ENCODE data around the gene C11orf68. TPM values are rescaled to one million over a fixed set of nuclear protein-coding genes. Genes with fewer than 3 reads are reported as not detected.
A peak's percentile ranks its signal among the peaks of the same experiment; 100 is the strongest.

C11orf68 gene
- total RNA-seq, 1 experiment from 2014 or later = 69.1 TPM

DNA sequence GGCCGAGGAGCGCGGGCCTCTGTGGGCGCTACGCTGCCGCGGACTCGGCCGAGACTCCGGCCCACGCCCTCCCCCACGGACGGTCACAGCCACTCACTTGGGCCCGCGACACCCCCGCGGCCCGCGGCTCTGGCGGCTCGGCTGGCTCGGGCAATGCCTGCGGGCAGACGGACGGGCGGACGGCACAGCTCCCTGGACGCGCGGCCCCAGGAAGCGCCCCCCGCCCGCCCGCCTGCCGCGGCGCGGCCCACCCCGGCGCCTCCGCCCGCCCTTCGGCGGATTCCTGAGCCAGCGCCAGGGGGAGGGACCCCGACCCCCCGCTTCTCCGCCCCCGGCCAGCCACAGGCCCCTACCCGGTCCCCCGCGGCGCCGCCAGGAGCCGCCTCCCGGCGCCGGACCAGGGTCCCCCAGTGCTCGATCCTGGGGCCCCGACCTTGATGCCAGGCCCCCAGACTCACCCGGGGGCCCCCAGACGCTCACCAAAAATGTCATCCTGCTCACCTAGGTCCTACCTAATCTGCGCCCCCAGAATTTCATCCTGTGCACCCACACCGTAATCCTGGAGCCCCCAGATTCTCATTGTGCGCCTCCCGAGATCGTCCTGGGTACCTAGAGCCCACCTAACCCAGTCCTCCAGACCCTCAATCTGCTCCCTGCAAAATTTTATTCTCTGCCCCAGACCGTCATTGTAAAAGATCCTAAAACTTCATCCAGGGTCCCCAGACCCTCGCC, 46.1 kb downstream of the C11orf68 start, which contains the start of gene EFEMP2:
Gene EFEMP2, minus strand, starts transcription at position 215 of the 732 bp plus-strand sequence. CDS start 446 bp downstream, outside the sequence.
- no peak for DNase-seq (ENCODE audit: low read depth)

DNA sequence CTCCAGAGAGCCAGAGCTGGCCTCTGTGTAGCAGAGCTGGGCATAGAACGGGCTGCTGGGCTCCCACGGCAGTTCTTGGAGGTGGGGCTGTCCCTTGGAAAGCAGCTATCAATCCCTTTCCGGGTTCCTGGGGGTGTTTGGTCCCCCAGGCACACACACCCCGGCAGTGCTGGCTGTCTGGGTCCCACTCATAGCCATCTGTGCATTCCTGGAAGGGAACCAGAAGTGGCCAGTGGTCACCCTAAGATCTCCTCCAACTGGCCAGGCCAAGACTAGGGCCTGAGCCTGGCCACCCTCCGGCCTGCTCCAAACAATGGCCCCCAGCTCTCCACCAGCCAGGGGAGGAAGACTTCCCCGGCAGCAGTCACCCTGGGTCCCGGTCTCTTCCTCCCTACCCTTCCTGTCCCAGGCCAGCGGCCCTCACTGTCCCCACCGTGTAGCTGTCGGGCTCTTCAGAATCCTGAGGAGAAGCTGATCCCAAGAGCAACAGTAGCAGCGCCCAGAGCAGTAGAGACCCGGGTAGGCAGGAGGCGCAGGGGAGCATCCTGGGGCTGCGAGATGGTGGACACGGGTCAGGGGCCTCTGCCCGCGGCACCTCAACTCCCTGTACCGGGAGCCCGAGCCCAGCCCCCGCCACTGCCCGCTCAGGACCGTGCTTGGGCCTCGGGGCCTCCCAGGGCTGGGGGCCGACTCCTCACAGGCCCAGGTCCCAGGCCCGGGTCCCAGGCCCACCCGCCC, 46.9 kb downstream of the C11orf68 start:
- DNase-seq (ENCODE audit: low read depth) = peak; percentile 57

DNA sequence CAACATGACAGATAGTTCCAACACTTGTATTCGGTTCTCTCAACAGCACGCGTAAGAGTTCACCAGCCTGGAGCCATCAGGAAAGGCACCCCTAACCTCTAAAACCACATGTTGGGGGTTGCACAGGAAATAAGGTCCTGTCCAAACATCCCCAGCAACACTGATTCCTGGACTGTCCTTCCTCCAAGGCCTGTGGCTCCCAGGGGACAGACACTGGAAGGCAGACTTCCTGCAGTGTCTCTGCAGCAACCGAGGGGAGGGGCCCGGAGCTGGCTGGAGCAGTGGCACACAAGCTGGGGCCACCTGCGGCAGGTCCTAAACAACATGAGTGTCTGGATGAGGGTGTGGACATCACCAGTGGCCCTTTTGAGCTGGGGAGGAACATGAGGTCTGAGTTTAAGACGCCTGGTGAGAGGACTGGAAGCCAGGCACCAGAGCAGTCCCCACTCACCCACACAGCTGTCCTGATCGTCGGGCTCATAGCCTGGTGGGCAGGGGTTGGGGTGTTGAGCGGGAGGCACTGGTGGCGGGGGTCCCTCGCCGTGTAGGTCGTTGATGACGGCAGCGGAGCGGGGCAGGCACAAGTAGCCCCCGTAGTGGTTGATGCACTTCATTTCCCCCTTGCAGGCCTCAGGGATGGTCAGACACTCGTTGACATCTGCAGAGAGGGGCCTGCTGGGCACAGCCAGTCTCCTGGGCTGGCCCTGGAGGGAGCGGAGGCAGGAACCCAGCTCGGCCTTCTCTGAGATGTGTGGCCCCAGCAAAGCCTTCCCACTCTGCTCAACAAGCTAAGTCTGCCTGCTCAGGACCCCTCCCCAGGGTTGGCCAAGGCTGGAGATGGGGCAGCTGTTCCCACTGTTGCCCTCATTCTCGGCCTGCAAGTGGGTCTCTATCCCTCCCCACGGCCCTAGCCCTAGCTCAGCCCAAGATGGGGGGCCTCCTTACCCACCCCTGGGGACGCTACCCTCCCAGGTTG, 47.9 kb downstream of the C11orf68 start:
- DNase-seq (ENCODE audit: low read depth) = no peak

DNA sequence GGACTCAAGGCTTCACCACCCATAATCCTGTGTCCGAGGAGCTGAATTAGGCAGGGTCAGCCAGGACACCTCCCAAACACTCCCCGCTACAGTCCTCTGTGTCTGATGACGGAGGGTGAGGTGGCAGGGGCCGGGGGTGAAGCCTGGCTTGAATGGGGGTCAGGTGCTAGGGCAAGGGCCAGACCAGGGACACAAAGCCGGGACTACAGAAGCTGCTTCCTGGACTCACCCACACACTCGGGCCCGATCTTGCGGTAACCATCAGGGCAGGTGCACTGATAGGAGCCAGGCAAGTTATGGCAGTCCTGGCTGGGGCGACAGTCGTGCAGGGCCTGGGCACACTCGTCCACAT, 48.6 kb downstream of the C11orf68 start:
- DNase-seq (ENCODE audit: low read depth) = no peak

DNA sequence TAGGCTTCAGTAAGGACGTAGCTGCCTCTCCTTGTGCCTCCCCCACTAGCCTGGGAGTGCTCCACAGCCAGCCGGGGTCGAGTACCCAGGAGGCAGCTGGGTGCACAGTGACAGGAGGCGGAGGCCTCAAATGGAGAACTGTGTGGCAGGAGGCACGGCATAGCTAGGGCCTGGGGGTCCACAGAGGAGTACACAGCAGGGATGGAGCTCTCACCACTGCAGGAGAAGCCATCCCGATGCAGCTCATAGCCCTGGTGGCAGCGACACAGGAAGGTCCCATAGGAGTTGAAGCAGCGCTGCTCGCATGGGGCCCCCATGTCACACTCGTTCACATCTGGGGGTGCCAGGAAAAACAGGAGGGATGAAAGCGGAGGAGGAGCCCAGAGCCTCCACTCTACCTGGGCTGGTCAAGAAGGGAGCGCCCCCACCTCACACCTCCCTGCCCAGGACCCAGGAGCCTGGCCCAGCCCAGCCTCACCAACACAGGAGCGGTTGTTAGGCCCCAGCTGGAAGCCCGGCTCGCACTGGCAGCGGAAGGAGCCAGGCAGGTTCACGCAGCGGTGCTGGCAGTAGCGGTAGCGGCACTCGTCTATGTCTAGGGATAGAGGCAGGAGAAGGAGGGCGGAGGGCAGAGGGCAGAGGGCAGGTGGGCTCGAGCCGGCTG, 49.1 kb downstream of the C11orf68 start:
- DNase-seq (ENCODE audit: low read depth) = no peak

DNA sequence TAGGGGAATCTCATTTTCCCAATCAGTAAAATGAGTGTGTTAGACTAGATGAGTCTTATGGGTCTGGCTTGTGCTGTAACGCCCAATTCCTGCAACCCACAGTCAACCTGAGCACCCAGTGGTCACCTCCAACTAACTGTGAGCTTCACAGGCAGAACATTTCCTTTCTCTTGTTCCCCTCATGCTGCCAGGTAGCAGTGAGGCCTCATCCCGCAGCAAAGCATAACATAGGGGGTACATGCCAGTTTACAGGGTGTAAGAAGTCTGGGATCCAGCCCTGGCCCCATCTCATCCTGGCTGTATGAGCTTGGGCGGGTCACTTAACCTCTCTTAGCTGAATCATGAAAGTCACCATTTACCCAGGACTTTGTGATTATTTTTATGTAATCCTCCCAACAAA, 50.0 kb downstream of the C11orf68 start:
- no peak for DNase-seq (ENCODE audit: low read depth)

DNA sequence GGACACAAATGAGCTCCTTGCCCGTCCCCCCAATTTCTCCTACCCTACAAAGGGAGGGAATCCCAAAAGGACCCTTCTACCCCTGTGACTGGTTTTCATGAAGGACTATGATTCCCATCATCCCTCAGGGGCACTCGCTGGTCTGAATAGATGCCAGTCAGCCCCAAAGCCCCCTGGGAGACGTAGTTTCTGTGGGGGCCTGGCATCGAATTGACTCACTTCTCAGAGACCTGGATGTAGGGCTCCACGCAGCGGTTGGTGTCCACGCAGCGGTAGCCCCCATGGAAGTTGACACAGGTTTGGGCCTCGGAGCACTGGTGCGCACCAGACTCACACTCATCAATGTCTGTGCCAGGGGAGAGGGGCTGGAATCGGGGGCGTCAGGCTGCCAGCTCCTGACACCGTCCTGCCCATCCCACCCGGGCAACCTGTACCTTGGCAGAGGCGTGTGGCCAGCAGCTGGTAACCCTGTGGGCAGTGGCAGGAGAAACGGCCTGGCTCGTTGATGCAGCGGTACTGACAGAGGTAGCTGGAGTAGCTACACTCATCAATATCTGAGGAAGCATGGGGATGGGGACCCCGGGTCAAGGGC, 50.7 kb downstream of the C11orf68 start:
- no peak for DNase-seq (ENCODE audit: low read depth)

DNA sequence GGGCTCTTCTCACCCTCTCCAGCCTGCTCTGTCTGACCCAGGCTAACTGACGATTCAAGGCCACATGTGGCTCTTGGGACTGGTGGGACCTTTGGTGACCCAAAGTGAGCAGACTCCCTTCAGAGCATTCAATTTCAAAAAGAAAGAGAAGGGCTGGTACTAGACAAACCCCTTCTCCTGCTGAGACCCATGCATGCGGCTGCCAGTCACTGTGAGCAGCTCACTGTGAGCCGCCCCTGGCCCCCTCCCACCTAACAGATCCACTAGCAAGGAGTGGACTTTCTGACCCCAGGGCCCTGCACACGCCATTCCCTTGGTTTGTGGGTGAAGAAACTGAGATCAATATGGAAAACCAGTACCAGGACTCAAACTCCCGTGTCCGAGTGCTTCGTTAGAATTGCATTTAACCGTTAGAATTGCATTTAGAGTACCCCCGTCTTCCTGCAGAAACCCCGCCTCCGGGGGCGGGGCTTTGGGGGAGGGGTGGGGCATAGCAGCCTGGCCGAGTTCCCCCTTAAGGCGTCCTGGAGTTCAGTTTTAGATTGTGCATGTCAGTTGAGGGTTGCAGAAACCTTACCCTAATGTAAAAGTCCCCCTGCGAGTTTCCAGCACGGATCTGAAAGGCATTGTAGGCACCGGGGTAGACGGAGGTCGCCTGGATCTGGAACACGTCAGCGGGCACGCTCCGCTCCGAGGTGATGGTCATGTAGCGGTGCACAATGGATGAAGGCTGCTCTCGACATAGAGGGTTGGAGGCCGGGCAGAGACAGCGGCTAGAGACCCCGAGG, 51.4 kb downstream of the C11orf68 start:
- DNase-seq (ENCODE audit: low read depth) = no peak

Other genes with a start within 250 kb of the C11orf68 start
- gene KAT5, start 206.8 kb downstream of the C11orf68 start, total RNA-seq (2014; rRNA removed) = 43.1 and 47.6 TPM in 2 replicates
- 76.4 and 87.5 TPM in 2 replicates for gene RNASEH2C, start 198.3 kb downstream of the C11orf68 start, total RNA-seq (2014; rRNA removed)
- 12.8 and 14.1 TPM in 2 replicates for gene AP5B1, start 138.1 kb downstream of the C11orf68 start, total RNA-seq (2014; rRNA removed)
- gene OVOL1, start 132.0 kb downstream of the C11orf68 start, total RNA-seq (2014; rRNA removed) = not detected in 2 replicates
- gene SNX32, start 85.1 kb downstream of the C11orf68 start, total RNA-seq (2014; rRNA removed) = 0.45 and 0.69 TPM in 2 replicates
- gene CFL1, start 60.9 kb downstream of the C11orf68 start, total RNA-seq (2014; rRNA removed) = 1,867 and 1,951 TPM in 2 replicates
- 49.4 and 51.7 TPM in 2 replicates for gene MUS81, start 58.6 kb downstream of the C11orf68 start, total RNA-seq (2014; rRNA removed)
- gene EFEMP2, start 46.3 kb downstream of the C11orf68 start, total RNA-seq (2014; rRNA removed) = 217 and 228 TPM in 2 replicates
- 0.40 TPM in 1 of 2 replicates, not detected in the other for gene CTSW, start 39.2 kb downstream of the C11orf68 start, total RNA-seq (2014; rRNA removed)
- gene FIBP, start 30.6 kb downstream of the C11orf68 start, total RNA-seq (2014; rRNA removed) = 165 and 171 TPM in 2 replicates
- gene CCDC85B, start 28.4 kb downstream of the C11orf68 start, total RNA-seq (2014; rRNA removed) = 91.2 and 95.5 TPM in 2 replicates
- gene FOSL1, start 18.7 kb downstream of the C11orf68 start, total RNA-seq (2014; rRNA removed) = 257 and 266 TPM in 2 replicates
- gene DRAP1, start 364 bp upstream of the C11orf68 start, total RNA-seq (2014; rRNA removed) = 375 and 383 TPM in 2 replicates
- 0.06 TPM in 1 of 2 replicates, not detected in the other for gene TSGA10IP, start 26.4 kb upstream of the C11orf68 start, total RNA-seq (2014; rRNA removed)
- gene SART1, start 42.7 kb upstream of the C11orf68 start, total RNA-seq (2014; rRNA removed) = 36.0 and 45.7 TPM in 2 replicates
- gene EIF1AD, start 83.1 kb upstream of the C11orf68 start, total RNA-seq (2014; rRNA removed) = 47.0 and 53.3 TPM in 2 replicates
- gene BANF1, start 83.4 kb upstream of the C11orf68 start, total RNA-seq (2014; rRNA removed) = 67.8 and 70.4 TPM in 2 replicates
- gene CST6, start 92.9 kb upstream of the C11orf68 start, total RNA-seq (2014; rRNA removed) = not detected in 2 replicates
- gene CATSPER1, start 107.4 kb upstream of the C11orf68 start, total RNA-seq (2014; rRNA removed) = 0.75 and 1.8 TPM in 2 replicates
- gene GAL3ST3, start 130.1 kb upstream of the C11orf68 start, total RNA-seq (2014; rRNA removed) = not detected in 2 replicates
- gene SF3B2, start 133.3 kb upstream of the C11orf68 start, total RNA-seq (2014; rRNA removed) = 156 and 163 TPM in 2 replicates
- gene PACS1, start 151.2 kb upstream of the C11orf68 start, total RNA-seq (2014; rRNA removed) = 26.0 and 30.0 TPM in 2 replicates